T-cell (primary cell): ENCODE results near the gene ATRN. TPM values are rescaled to one million over a fixed set of nuclear protein-coding genes. Genes with fewer than 3 reads are reported as not detected.

Source experiments
- ATAC-seq, 4 experiments: fragments of 200-7000 bp in 3 of 4; fragments of 150-1000 bp in 1 of 4; cut with Tn5 transposase; replicated peaks in 1 of 4; 1 replicate in 3 of 4; 2 replicates in 1 of 4; pipeline ENCODE4 v1.10.0; 2021; ENCODE audit warnings: moderate library complexity in 3 of 4, mild to moderate bottlenecking in 2 of 4, moderate number of reproducible peaks in 1 of 4
- CTCF ChIA-PET, 2 donors: fragments of 300-600 bp; sonication (Branson Sonifier 250); formaldehyde crosslinking; loops; one replicate each; lab custom pipeline; 2022; ENCODE audit warnings: antibody characterized with exemption in 2 of 2; lab: Charles Lee
- POLR2A ChIA-PET, 2 donors: fragments of 300-600 bp; sonication (Branson Sonifier 250); formaldehyde crosslinking; loops; one replicate each; lab custom pipeline; 2022; ENCODE audit warnings: antibody characterized with exemption in 2 of 2; lab: Charles Lee
- DNase-seq, 35 experiments: peaks; one replicate each; pipeline versions ENCODE4 v3.0.0 to v3.0.0-alpha.2; 2013 to 2023
- H3K27ac ChIP-seq: one replicate; pipeline ENCODE4 v1.5.1; 2013; ENCODE audit warnings: low read length
- H3K27me3 ChIP-seq, 2 experiments: replicated peaks in 1 of 2; 1 replicate in 1 of 2; 2 replicates in 1 of 2; pipeline versions ENCODE4 v1.6.1 to v1.7.0; 2013; ENCODE audit warnings: low read length in 1 of 2, mixed read lengths in 1 of 2; ENCODE audit not compliant: control insufficient read depth in 2 of 2, insufficient read depth in 2 of 2; ENCODE audit errors: extremely low read depth in 1 of 2
- H3K36me3 ChIP-seq, 2 donors: 1 replicate in 1 of 2; 2 replicates in 1 of 2; pipeline versions ENCODE4 v1.6.1 to v1.7.0; 2013; ENCODE audit warnings: low read length in 1 of 2; ENCODE audit not compliant: control insufficient read depth in 2 of 2, insufficient read depth in 1 of 2; ENCODE audit errors: extremely low read depth in 1 of 2
- H3K4me1 ChIP-seq, 2 experiments: 1 replicate in 1 of 2; 2 replicates in 1 of 2; pipeline versions ENCODE4 v1.6.1 to v1.7.0; 2013; ENCODE audit warnings: low read length in 2 of 2, mixed read lengths in 1 of 2; ENCODE audit not compliant: insufficient read depth in 2 of 2, control insufficient read depth in 1 of 2; ENCODE audit errors: extremely low read depth in 1 of 2
- H3K4me3 ChIP-seq, 2 donors: 1 replicate in 1 of 2; 2 replicates in 1 of 2; pipeline versions ENCODE4 v1.5.1 to v1.7.0; 2013; ENCODE audit warnings: mild to moderate bottlenecking in 2 of 2, low read length in 1 of 2, moderate library complexity in 1 of 2; ENCODE audit not compliant: control insufficient read depth in 1 of 2; ENCODE audit errors: extremely low read depth in 1 of 2
- H3K9me3 ChIP-seq: 2 replicates; pipeline ENCODE4 v1.7.0; 2013
- H3K27ac Mint-ChIP-seq, 2 donors: one replicate each; pipeline ENCODE4 v1.8.0; 2020 to 2021; ENCODE audit warnings: mild to moderate bottlenecking in 2 of 2, mixed read lengths in 2 of 2
- H3K27me3 Mint-ChIP-seq, 2 donors: one replicate each; pipeline ENCODE4 v1.8.0; 2021 to 2022; ENCODE audit warnings: mixed read lengths in 2 of 2
- H3K36me3 Mint-ChIP-seq: one replicate; pipeline ENCODE4 v1.8.0; 2021; ENCODE audit warnings: mixed read lengths
- H3K4me1 Mint-ChIP-seq, 3 donors: one replicate each; pipeline ENCODE4 v1.8.0; 2020 to 2022; ENCODE audit warnings: mixed read lengths in 3 of 3, mild to moderate bottlenecking in 1 of 3
- H3K4me3 Mint-ChIP-seq, 3 donors: one replicate each; pipeline ENCODE4 v1.8.0; 2020 to 2022; ENCODE audit warnings: mild to moderate bottlenecking in 3 of 3, mixed read lengths in 3 of 3, moderate library complexity in 3 of 3
- H3K9me3 Mint-ChIP-seq, 3 donors: one replicate each; pipeline ENCODE4 v1.8.0; 2020 to 2022; ENCODE audit warnings: mixed read lengths in 3 of 3
- WGBS: methylation state at CpG from one replicate; pipeline ENCODE4 v1.1.5; 2013; ENCODE audit warnings: missing lambda C conversion rate; ENCODE audit not compliant: insufficient coverage; 5-methylcytosine and 5-hydroxymethylcytosine counted together
- total RNA-seq, 35 experiments: library from RNA in 6 of 35; stranded (reverse) in 6 of 35; fragments of 120-200 nt in 1 of 35; gene quantifications; one replicate each; pipeline versions ENCODE4 v1.2.1 to v1.2.4 and lab custom pipeline; 2013 to 2026

Gene ATRN
- total RNA-seq, 5 donors from 2014 or later (not counting 1 experiment from before 2014, with no cell fraction given) = 13.6 to 15.8 (median 13.7) TPM

- POLR2A ChIA-PET = no interaction called here
- Mint-ChIP-seq H3K4me1 (peaks cover 3 to 8% (median 7%) of the 10 kb centered on the region in 3 donors), H3K4me3 (no peak overlapping the region), H3K27ac (no peak overlapping the region), H3K36me3 (no peaks in the 10 kb centered on the region), H3K9me3 (no peaks in the 10 kb centered on the region), H3K27me3 (peaks cover 50 to 61% of the 10 kb centered on the region in 2 donors)
- Histone ChIP-seq H3K36me3 (no peaks in the 10 kb centered on the region), H3K4me1 (peaks cover 0 to 13% of the 10 kb centered on the region in 2 experiments), H3K27ac (no peak overlapping the region), H3K27me3 (peaks cover 2 to 85% of the 10 kb centered on the region in 2 experiments), H3K4me3 (no peak overlapping the region), H3K9me3 (no peaks in the 10 kb centered on the region)
- CTCF ChIA-PET = interaction anchor here (0.6 to 1.0 kb wide), 2 partner anchors 18 to 33 kb away, joined by 3 to 5 read pairs; partner anchors contain the start of gene SIGLEC1 (in 1 of the 2)
- WGBS = 81% methylated on average over 10 of the region's 14 CpGs
- DNase-seq (no peak), ATAC-seq (no peak)
Measured at GRCh38 chr20:3678856-3679720, 208.3 kb downstream of the ATRN start.

- DNase-seq = no peak
- H3K36me3 ChIP-seq = no peaks in the 10 kb centered on the region
- no peaks in the 10 kb centered on the region for H3K36me3 Mint-ChIP-seq
- 63% methylated on average over 12 of the region's 18 CpGs for WGBS
- H3K4me3 ChIP-seq = no peak overlapping the region
- no peaks in the 10 kb centered on the region for H3K9me3 Mint-ChIP-seq
- no peaks in the 10 kb centered on the region for H3K9me3 ChIP-seq
- H3K27me3 ChIP-seq = peaks cover 1 to 75% of the 10 kb centered on the region in 2 experiments
- ChIA-PET POLR2A (no interaction called here), CTCF (no interaction called here)
- peaks cover 3 to 8% (median 7%) of the 10 kb centered on the region in 3 donors for H3K4me1 Mint-ChIP-seq
- H3K4me3 Mint-ChIP-seq = no peak overlapping the region
- H3K4me1 ChIP-seq = peaks cover 0 to 13% of the 10 kb centered on the region in 2 experiments
- H3K27ac Mint-ChIP-seq = no peak overlapping the region
- peaks cover 47 to 59% of the 10 kb centered on the region in 2 donors for H3K27me3 Mint-ChIP-seq
- no peak for ATAC-seq
- H3K27ac ChIP-seq = no peak overlapping the region
Measured at GRCh38 chr20:3679749-3680700, 209.2 kb downstream of the ATRN start.

- Histone ChIP-seq H3K27me3 (peaks cover 0 to 70% of the 10 kb centered on the region in 2 experiments), H3K36me3 (no peaks in the 10 kb centered on the region), H3K9me3 (no peaks in the 10 kb centered on the region), H3K4me3 (no peak overlapping the region), H3K27ac (no peak overlapping the region), H3K4me1 (peaks cover 0 to 13% of the 10 kb centered on the region in 2 experiments)
- POLR2A ChIA-PET = no interaction called here
- DNase-seq (no peak), ATAC-seq (no peak)
- WGBS = 88% methylated on average over 10 of the region's 15 CpGs
- Mint-ChIP-seq H3K4me3 (peak overlapping the region in 1 of 3 donors; percentile 34), H3K4me1 (peaks cover 3 to 8% (median 7%) of the 10 kb centered on the region in 3 donors), H3K9me3 (no peaks in the 10 kb centered on the region), H3K36me3 (no peaks in the 10 kb centered on the region), H3K27me3 (peaks cover 39 to 55% of the 10 kb centered on the region in 2 donors), H3K27ac (no peak overlapping the region)
- CTCF ChIA-PET = no interaction called here
Measured at GRCh38 chr20:3680701-3681351, 210.0 kb downstream of the ATRN start.

- no peaks in the 10 kb centered on the region for H3K9me3 Mint-ChIP-seq
- H3K27ac Mint-ChIP-seq = no peak overlapping the region
- H3K27me3 ChIP-seq = peaks cover 0 to 67% of the 10 kb centered on the region in 2 experiments
- no peak overlapping the region for H3K27ac ChIP-seq
- H3K4me1 Mint-ChIP-seq = peaks cover 3 to 8% (median 5%) of the 10 kb centered on the region in 3 donors
- 23% methylated on average over 31 of the region's 32 CpGs for WGBS
- peak in 1 of 4 experiments; percentile 17 for ATAC-seq
- no peaks in the 10 kb centered on the region for H3K9me3 ChIP-seq
- peaks cover 38 to 55% of the 10 kb centered on the region in 2 donors for H3K27me3 Mint-ChIP-seq
- ChIA-PET POLR2A (no interaction called here), CTCF (no interaction called here)
- no peak for DNase-seq
- H3K4me1 ChIP-seq = peaks cover 0 to 13% of the 10 kb centered on the region in 2 experiments
- no peaks in the 10 kb centered on the region for H3K36me3 Mint-ChIP-seq
- H3K36me3 ChIP-seq = no peaks in the 10 kb centered on the region
- H3K4me3 Mint-ChIP-seq = peak overlapping the region in 1 of 3 donors; percentile 34
- H3K4me3 ChIP-seq = no peak overlapping the region
Measured at GRCh38 chr20:3681352-3681930, 210.6 kb downstream of the ATRN start.

GRCh38 chr20:3681931-3682781 lies 211.3 kb downstream of the ATRN start, which contains the start of gene ADAM33:
Gene ADAM33, minus strand, starts transcription at chr20:3682010. Its CDS starts 6 bp downstream, at chr20:3682004.
- H3K4me1 Mint-ChIP-seq = peaks cover 0 to 6% (median 0%) of the 10 kb centered on the region in 3 donors
- no peak within 1 kb of the TSS for H3K27ac Mint-ChIP-seq
- Histone ChIP-seq H3K4me1 (peaks cover 0 to 8% of the 10 kb centered on the region in 2 experiments), H3K4me3 (no peak within 1 kb of the TSS), H3K36me3 (no peaks in the 10 kb centered on the region), H3K27ac (no peak within 1 kb of the TSS), H3K27me3 (peaks cover 0 to 61% of the 10 kb centered on the region in 2 experiments), H3K9me3 (no peaks in the 10 kb centered on the region)
- DNase-seq (no peak), ATAC-seq (no peak)
- ChIA-PET POLR2A (no interaction called here), CTCF (no interaction called here)
- H3K36me3 Mint-ChIP-seq = no peaks in the 10 kb centered on the region
- peak within 1 kb of the TSS in 1 of 3 donors; percentile 34 for H3K4me3 Mint-ChIP-seq
- H3K27me3 Mint-ChIP-seq = peaks cover 34 to 52% of the 10 kb centered on the region in 2 donors
- WGBS = 11% methylated on average over 44 of the region's 65 CpGs
- H3K9me3 Mint-ChIP-seq = no peaks in the 10 kb centered on the region
